HepG2 (cell line): ENCODE measurements around the gene C2orf42. TPM values are rescaled to one million over a fixed set of nuclear protein-coding genes. Genes with fewer than 3 reads are reported as not detected.
A peak's percentile ranks its signal among the peaks of the same experiment; 100 is the strongest.

Experiments
- ASH2L ChIP-seq: fragments of 300-600, 200-600 bp; sonication (generic); IDR thresholded peaks from 2 replicates; pipeline ENCODE4 v1.7.0; 2017; ENCODE audit warnings: low read depth, mild to moderate bottlenecking, moderate library complexity, mixed read lengths, low read length; ENCODE audit not compliant: insufficient read length
- CREM ChIP-seq, 2 experiments: sonication (generic) in 1 of 2; formaldehyde crosslinking in 1 of 2; IDR thresholded peaks; 2 replicates each; pipeline versions ENCODE4 v1.4.0 to v1.6.1; 2016 to 2020; ENCODE audit warnings: antibody characterized with exemption in 1 of 2, mild to moderate bottlenecking in 1 of 2, missing genetic modification reagents in 1 of 2
- E2F2 ChIP-seq: sonication (generic); formaldehyde crosslinking; IDR thresholded peaks from 2 replicates; pipeline ENCODE4 v1.4.0; 2020; ENCODE audit warnings: missing genetic modification reagents, borderline replicate concordance
- ELF1 ChIP-seq: sonication (generic); formaldehyde crosslinking; IDR thresholded peaks from 2 replicates; pipeline ENCODE4 v1.4.0; 2020; ENCODE audit warnings: missing genetic modification reagents
- ELF3 ChIP-seq: IDR thresholded peaks from 2 replicates; pipeline ENCODE4 v1.6.1; 2016; ENCODE audit warnings: missing genetic modification reagents, missing compliant biosample characterization
- GFI1 ChIP-seq: sonication (generic); formaldehyde crosslinking; IDR thresholded peaks from 2 replicates; pipeline ENCODE4 v1.5.0; 2020; ENCODE audit warnings: missing genetic modification reagents, mild to moderate bottlenecking, borderline replicate concordance
- HIVEP1 ChIP-seq: sonication (generic); formaldehyde crosslinking; IDR thresholded peaks from 2 replicates; pipeline ENCODE4 v1.4.0; 2020; ENCODE audit warnings: mild to moderate bottlenecking, missing genetic modification reagents
- HNF1A ChIP-seq, 2 experiments: sonication (generic) in 1 of 2; formaldehyde crosslinking in 1 of 2; IDR thresholded peaks; 2 replicates each; pipeline versions ENCODE4 v1.4.0 to v1.6.1; 2016 to 2020; ENCODE audit warnings: borderline replicate concordance in 1 of 2, low read depth in 1 of 2, mild to moderate bottlenecking in 1 of 2, missing genetic modification reagents in 1 of 2
- IKZF1 ChIP-seq: fragments of 450-650 bp; IDR thresholded peaks from 2 replicates; pipeline ENCODE4 v1.7.1; 2016
- ISL2 ChIP-seq: sonication (generic); formaldehyde crosslinking; IDR thresholded peaks from 2 replicates; pipeline ENCODE4 v1.5.0; 2020; ENCODE audit warnings: missing genetic modification reagents
- KLF11 ChIP-seq: IDR thresholded peaks from 2 replicates; pipeline ENCODE4 v1.6.1; 2016; ENCODE audit warnings: missing compliant biosample characterization
- MEIS1 ChIP-seq: sonication (generic); formaldehyde crosslinking; IDR thresholded peaks from 2 replicates; pipeline ENCODE4 v1.9.0; 2021; ENCODE audit warnings: mild to moderate bottlenecking, missing genetic modification reagents, moderate library complexity, borderline replicate concordance
- MXD4 ChIP-seq: IDR thresholded peaks from 2 replicates; pipeline ENCODE4 v1.6.1; 2016; ENCODE audit warnings: mild to moderate bottlenecking, missing biosample characterization, missing genetic modification reagents
- NAIF1 ChIP-seq: sonication (generic); formaldehyde crosslinking; IDR thresholded peaks from 2 replicates; pipeline ENCODE4 v1.5.0; 2020; ENCODE audit warnings: mild to moderate bottlenecking, missing genetic modification reagents, borderline replicate concordance
- NRL ChIP-seq: sonication (generic); formaldehyde crosslinking; IDR thresholded peaks from 2 replicates; pipeline ENCODE4 v1.5.0; 2020; ENCODE audit warnings: missing genetic modification reagents, mild to moderate bottlenecking, moderate library complexity, borderline replicate concordance
- RAD21 ChIP-seq: fragments of 450-650 bp; formaldehyde crosslinking; IDR thresholded peaks from 2 replicates; pipeline ENCODE4 v1.5.0; 2020; ENCODE audit warnings: mild to moderate bottlenecking
- SAP130 ChIP-seq: IDR thresholded peaks from 2 replicates; pipeline ENCODE4 v1.6.1; 2016; ENCODE audit warnings: low read depth
- SNAI1 ChIP-seq: sonication (generic); formaldehyde crosslinking; IDR thresholded peaks from 2 replicates; pipeline ENCODE4 v1.5.0; 2020; ENCODE audit warnings: mild to moderate bottlenecking, missing genetic modification reagents, borderline replicate concordance
- TEAD3 ChIP-seq: optimal IDR thresholded peaks from 2 replicates; pipeline ENCODE3; 2016; ENCODE audit warnings: borderline replicate concordance
- ZBTB44 ChIP-seq: sonication (generic); formaldehyde crosslinking; IDR thresholded peaks from 2 replicates; pipeline ENCODE4 v1.4.0; 2020; ENCODE audit warnings: missing genetic modification reagents
- ZNF205 ChIP-seq: IDR thresholded peaks from 2 replicates; pipeline ENCODE4 v1.6.1; 2018; ENCODE audit warnings: missing biosample characterization, missing genetic modification reagents
- ZNF350 ChIP-seq: sonication (generic); formaldehyde crosslinking; IDR thresholded peaks from 2 replicates; pipeline ENCODE4 v1.4.0; 2020; ENCODE audit warnings: mild to moderate bottlenecking, low read depth, missing genetic modification reagents, borderline replicate concordance
- ZNF549 ChIP-seq: sonication (generic); formaldehyde crosslinking; IDR thresholded peaks from 2 replicates; pipeline ENCODE4 v1.5.0; 2020; ENCODE audit warnings: missing genetic modification reagents
- ZNF557 ChIP-seq: sonication (generic); formaldehyde crosslinking; IDR thresholded peaks from 2 replicates; pipeline ENCODE4 v1.4.0; 2020; ENCODE audit warnings: missing genetic modification reagents
- ZNF563 ChIP-seq: sonication (generic); formaldehyde crosslinking; IDR thresholded peaks from 2 replicates; pipeline ENCODE4 v1.8.0; 2022; ENCODE audit warnings: mild to moderate bottlenecking, moderate library complexity, missing genetic modification reagents
- ZNF772 ChIP-seq: sonication (generic); formaldehyde crosslinking; IDR thresholded peaks from 2 replicates; pipeline ENCODE4 v1.5.0; 2020; ENCODE audit warnings: mild to moderate bottlenecking, missing genetic modification reagents
- polyA plus RNA-seq, 8 experiments: library from polyadenylated mRNA; depleted of rRNA in 3 of 8; stranded (reverse) in 7 of 8; unstranded in 1 of 8; fragments of >200 nt; fragmentation: Illumina TruSeq in 4 of 8; extraction: Trizol in 4 of 8; gene quantifications; 2 replicates each; pipeline versions ENCODE4 v1.2.1 to v1.2.3, GENCODE V29; 2011 to 2016; ENCODE audit warnings: low read depth in 4 of 8, missing spikeins in 1 of 8, mixed read lengths in 1 of 8; ENCODE audit not compliant: insufficient read depth in 1 of 8
- total RNA-seq, 5 experiments: library from RNA; depleted of rRNA; stranded (reverse); fragments of >200 nt; fragmentation: Illumina TruSeq; extraction: Trizol; gene quantifications; 2 replicates each; pipeline ENCODE4 v1.2.3, GENCODE V29; 2016; ENCODE audit warnings: low read depth in 1 of 5

Gene C2orf42
- total and polyA plus RNA-seq, 2 of the 13 experiments (the other 11 are each of a cell fraction or from before 2014, with no cell fraction given): 9.3 to 9.9 TPM

- no peak for TF ChIP-seq ZBTB44 (CRISPR knock-in tag)
- no peak for TF ChIP-seq ZNF557
- no peak for TF ChIP-seq HIVEP1 (CRISPR knock-in tag)
- TF ChIP-seq ZNF563 (CRISPR knock-in tag): no peak
- no peak for TF ChIP-seq ZNF350 (CRISPR knock-in tag)
- peak; percentile 41; the same call in 1 of the 2 replicates for TF ChIP-seq HNF1A (IDR thresholded peaks at IDR 0.05; ENCODE audit: low read depth)
- TF ChIP-seq HNF1A (CRISPR knock-in tag; IDR thresholded peaks at IDR 0.05; ENCODE audit: borderline replicate concordance): peak; percentile 29; the same call in 1 of the 2 replicates
- TF ChIP-seq CREM (IDR thresholded peaks at IDR 0.05): peak; percentile 79
- no peak for TF ChIP-seq CREM (CRISPR knock-in tag; IDR thresholded peaks at IDR 0.05)
- peak; percentile 74 for TF ChIP-seq TEAD3 (CRISPR knock-in tag)
- TF ChIP-seq MEIS1 (CRISPR knock-in tag): peak; percentile 46; the same call in 1 of the 2 replicates
- TF ChIP-seq NRL (CRISPR knock-in tag): no peak
- no peak for TF ChIP-seq SNAI1 (CRISPR knock-in tag)
- TF ChIP-seq ELF1 (CRISPR knock-in tag): peak; percentile 11; the same call in 1 of the 2 replicates
- TF ChIP-seq NAIF1: peak; percentile 29; the same call in 1 of the 2 replicates
- peak; percentile 51 for TF ChIP-seq ASH2L
- no peak for TF ChIP-seq ZNF772 (CRISPR knock-in tag)
- TF ChIP-seq ZNF549 (CRISPR knock-in tag): no peak
- 0 out of 2 replicates have a peak, but pooled peaks have one; percentile 42 for TF ChIP-seq ISL2 (CRISPR knock-in tag)
- TF ChIP-seq ELF3 (CRISPR knock-in tag): peak; percentile 41; the same call in 1 of the 2 replicates
- no peak for TF ChIP-seq ZNF205
- no peak for TF ChIP-seq IKZF1
- TF ChIP-seq KLF11 (CRISPR knock-in tag): no peak
- TF ChIP-seq E2F2 (CRISPR knock-in tag): no peak
- TF ChIP-seq GFI1 (CRISPR knock-in tag): peak; percentile 67
- peak; percentile 94 for TF ChIP-seq SAP130 (CRISPR knock-in tag)
- 0 out of 2 replicates have a peak, but pooled peaks have one; percentile 25 for TF ChIP-seq MXD4 (CRISPR knock-in tag)
- no peak for TF ChIP-seq RAD21
These were observed 2.4 kb downstream of the C2orf42 start (continued) for GRCh38 chr2:70188460-70188859.
